HG02759 (cell line): Measurements from ENCODE around the gene TUBB1.

Experiments
- ATAC-seq: cut with Tn5 transposase; IDR thresholded peaks from one replicate; pipeline ENCODE4 v1.9.1; 2021; ENCODE audit warnings: mild to moderate bottlenecking, moderate library complexity; ENCODE audit not compliant: unreplicated experiment

TUBB1 gene

GRCh38 chr20:58988565-58988882 is 30.7 kb upstream of the TUBB1 start:
- no peak for ATAC-seq

- ATAC-seq: no peak
Measured at GRCh38 chr20:58989196-58989595, 30.0 kb upstream of the TUBB1 start.

GRCh38 chr20:58990651-58991445 is 28.4 kb upstream of the TUBB1 start:
- ATAC-seq: no peak

GRCh38 chr20:58991715-58992114 is 27.5 kb upstream of the TUBB1 start:
- no peak for ATAC-seq

GRCh38 chr20:58992911-58993310 is 26.3 kb upstream of the TUBB1 start:
- ATAC-seq: no peak

- no peak for ATAC-seq
Measured at GRCh38 chr20:58993332-58994248, 25.6 kb upstream of the TUBB1 start.

- ATAC-seq: no peak
Measured at GRCh38 chr20:58994390-58995159, 24.7 kb upstream of the TUBB1 start.

GRCh38 chr20:58995461-58996225 is 23.6 kb upstream of the TUBB1 start:
- ATAC-seq: no peak

GRCh38 chr20:58996226-58996611 is 23.0 kb upstream of the TUBB1 start:
- no peak for ATAC-seq

- ATAC-seq: no peak
Measured at GRCh38 chr20:58997141-58997770, 22.0 kb upstream of the TUBB1 start.

GRCh38 chr20:58998656-58999055 is 20.6 kb upstream of the TUBB1 start:
- ATAC-seq: no peak

GRCh38 chr20:59000326-59000725 is 18.9 kb upstream of the TUBB1 start:
- ATAC-seq: no peak

- no peak for ATAC-seq
Measured at GRCh38 chr20:59001068-59001448, 18.2 kb upstream of the TUBB1 start.

- no peak for ATAC-seq
Measured at GRCh38 chr20:59001449-59002171, 17.6 kb upstream of the TUBB1 start.

GRCh38 chr20:59002388-59002787 is 16.8 kb upstream of the TUBB1 start:
- no peak for ATAC-seq

- no peak for ATAC-seq
Measured at GRCh38 chr20:59002874-59003399, 16.3 kb upstream of the TUBB1 start.

- ATAC-seq: no peak
Measured at GRCh38 chr20:59003836-59004492, 15.3 kb upstream of the TUBB1 start.

GRCh38 chr20:59004493-59004762 is 14.8 kb upstream of the TUBB1 start:
- ATAC-seq: peak; percentile 0
